IPS-18a (cell line): ENCODE data around the gene BABAM2.

Experiments
- H3K27ac ChIP-seq: one replicate; pipeline ENCODE4 v1.5.1; 2013; ENCODE audit warnings: low read length
- H3K27me3 ChIP-seq: one replicate; pipeline ENCODE4 v1.6.1; 2013; ENCODE audit warnings: mild to moderate bottlenecking, low read length; ENCODE audit not compliant: control insufficient read depth, insufficient read depth
- H3K36me3 ChIP-seq: one replicate; pipeline ENCODE4 v1.6.1; 2013; ENCODE audit warnings: low read depth, low read length; ENCODE audit not compliant: control insufficient read depth
- H3K4me1 ChIP-seq: one replicate; pipeline ENCODE4 v1.6.1; 2013; ENCODE audit warnings: low read depth, low read length; ENCODE audit not compliant: control insufficient read depth
- H3K4me3 ChIP-seq: one replicate; pipeline ENCODE4 v1.5.1; 2013; ENCODE audit warnings: low read length
- H3K9ac ChIP-seq: one replicate; pipeline ENCODE4 v1.6.1; 2013; ENCODE audit warnings: mild to moderate bottlenecking, low read length, moderate library complexity
- H3K9me3 ChIP-seq: one replicate; pipeline ENCODE4 v1.6.1; 2013; ENCODE audit warnings: low read depth, low read length; ENCODE audit not compliant: control insufficient read depth

The BABAM2 gene

DNA sequence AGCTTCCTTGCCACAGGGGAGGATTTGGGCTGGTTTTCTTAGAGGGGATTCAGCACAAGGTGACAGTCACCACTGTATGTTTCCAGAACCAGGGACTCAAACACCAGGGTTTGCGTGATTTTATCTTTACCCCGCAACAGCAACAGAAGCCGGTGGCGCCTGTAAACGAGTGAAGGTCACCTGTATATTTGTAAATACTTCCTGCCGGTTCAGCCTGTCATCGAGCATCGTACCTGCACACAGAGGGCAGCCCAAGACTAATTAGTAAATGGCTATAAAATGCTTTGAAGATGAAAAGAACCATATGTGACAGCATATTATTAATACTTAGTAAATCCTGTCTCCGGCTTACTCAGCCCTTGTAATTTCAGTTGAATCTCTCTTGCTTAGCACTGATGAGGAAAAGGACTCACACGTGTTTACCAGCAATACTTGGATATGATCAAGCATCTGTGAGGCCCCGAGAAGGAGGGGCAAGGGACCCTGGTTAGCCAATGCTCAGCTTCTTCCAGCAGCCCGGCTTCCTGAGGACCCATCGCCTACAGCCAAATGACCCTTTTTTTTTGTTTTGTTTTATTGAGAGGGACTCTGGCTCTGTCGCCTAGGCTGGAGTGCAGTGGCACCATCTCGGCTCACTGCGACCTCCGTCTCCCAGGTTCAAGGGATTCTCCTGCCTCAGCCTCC is 450.8 kb downstream of the BABAM2 start:
- H3K4me3 ChIP-seq = no peak overlapping the region
- H3K9me3 ChIP-seq = no peaks in the 10 kb centered on the region
- H3K36me3 ChIP-seq = no peaks in the 10 kb centered on the region
- H3K27ac ChIP-seq = no peak overlapping the region
- no peaks in the 10 kb centered on the region for H3K27me3 ChIP-seq
- no peak overlapping the region for H3K9ac ChIP-seq
- peaks cover 19% of the 10 kb centered on the region for H3K4me1 ChIP-seq

DNA sequence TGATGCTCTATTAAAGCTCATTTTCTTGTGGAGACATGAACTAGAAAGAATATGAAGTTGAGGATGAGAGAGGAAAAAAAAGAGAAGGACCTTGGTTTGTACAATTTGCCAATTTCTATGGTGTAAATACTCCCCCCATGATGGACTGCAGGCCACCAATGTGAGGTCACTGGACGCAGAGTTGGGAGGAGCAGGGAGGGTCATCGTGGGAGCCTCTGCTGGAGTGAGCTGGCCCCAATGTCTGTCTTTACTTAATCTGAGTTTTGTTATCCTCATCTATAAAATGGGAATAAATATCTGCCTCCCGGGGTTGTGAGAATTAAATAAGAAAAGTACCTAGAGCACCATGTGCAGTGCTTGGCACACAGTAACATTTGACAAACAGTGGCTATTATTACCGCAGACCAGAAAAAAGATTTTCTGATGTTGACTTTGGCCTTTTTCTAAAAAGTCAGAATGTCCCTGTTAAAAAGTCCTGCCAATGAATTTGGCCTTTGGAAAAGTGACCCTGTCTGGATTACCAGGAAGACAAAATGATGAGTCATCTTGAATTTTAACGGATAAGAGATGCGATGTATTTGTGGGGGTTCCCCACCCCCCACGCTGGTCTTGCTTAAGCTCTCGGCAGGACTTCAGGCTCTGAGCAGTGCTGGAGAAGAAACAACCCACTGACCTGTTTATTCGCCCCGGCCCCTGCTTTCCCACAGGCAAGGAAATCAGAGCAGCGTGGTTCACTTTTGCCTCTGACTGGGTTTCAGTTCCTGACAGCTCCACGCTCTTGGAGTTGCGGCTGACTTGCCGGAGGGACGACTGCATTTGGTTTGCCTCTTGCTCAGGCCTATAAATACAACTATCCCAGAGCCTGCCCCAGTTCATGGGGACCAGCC is 451.8 kb downstream of the BABAM2 start:
- Histone ChIP-seq H3K36me3 (no peaks in the 10 kb centered on the region), H3K4me3 (no peak overlapping the region), H3K27me3 (no peaks in the 10 kb centered on the region), H3K9ac (no peak overlapping the region), H3K4me1 (peaks cover 19% of the 10 kb centered on the region), H3K27ac (no peak overlapping the region), H3K9me3 (no peaks in the 10 kb centered on the region)

DNA sequence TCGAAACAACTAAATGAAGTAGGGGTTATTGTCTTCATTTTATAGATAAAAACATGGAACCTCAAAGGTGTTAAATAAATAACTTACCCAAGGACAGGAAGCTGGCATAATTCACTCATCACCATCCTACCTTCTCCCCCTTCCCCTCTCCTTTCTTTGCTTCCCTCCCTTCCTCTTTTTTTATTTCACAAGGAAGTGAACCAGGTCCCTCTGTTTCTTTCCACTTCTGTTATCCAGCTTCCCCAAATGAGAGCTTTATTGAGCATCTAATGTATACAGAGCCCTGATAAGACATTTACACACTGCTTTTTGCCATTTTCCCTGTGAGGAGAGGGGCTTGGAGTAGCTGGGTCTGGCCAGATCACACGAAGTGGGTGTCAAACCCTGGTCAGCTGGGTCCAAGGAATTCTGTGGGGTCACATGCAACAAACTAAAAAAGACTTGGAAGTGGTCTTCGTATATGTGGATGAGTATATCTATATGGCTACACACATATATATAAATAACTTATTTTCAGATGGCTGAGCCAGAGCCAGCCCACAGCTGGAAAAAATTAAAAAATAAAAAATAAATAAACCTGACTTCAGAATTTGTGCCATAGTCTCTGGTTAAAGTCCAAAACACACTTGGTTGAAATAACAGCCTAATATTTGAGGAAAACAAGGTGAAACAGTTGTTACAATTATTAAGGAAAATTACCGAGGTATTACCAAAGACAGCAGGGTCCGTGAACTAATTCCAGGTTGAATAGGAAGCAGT is 452.8 kb downstream of the BABAM2 start:
- Histone ChIP-seq H3K27ac (no peak overlapping the region), H3K4me3 (no peak overlapping the region), H3K36me3 (no peaks in the 10 kb centered on the region), H3K4me1 (peaks cover 18% of the 10 kb centered on the region), H3K9me3 (no peaks in the 10 kb centered on the region), H3K9ac (no peak overlapping the region), H3K27me3 (no peaks in the 10 kb centered on the region)

DNA sequence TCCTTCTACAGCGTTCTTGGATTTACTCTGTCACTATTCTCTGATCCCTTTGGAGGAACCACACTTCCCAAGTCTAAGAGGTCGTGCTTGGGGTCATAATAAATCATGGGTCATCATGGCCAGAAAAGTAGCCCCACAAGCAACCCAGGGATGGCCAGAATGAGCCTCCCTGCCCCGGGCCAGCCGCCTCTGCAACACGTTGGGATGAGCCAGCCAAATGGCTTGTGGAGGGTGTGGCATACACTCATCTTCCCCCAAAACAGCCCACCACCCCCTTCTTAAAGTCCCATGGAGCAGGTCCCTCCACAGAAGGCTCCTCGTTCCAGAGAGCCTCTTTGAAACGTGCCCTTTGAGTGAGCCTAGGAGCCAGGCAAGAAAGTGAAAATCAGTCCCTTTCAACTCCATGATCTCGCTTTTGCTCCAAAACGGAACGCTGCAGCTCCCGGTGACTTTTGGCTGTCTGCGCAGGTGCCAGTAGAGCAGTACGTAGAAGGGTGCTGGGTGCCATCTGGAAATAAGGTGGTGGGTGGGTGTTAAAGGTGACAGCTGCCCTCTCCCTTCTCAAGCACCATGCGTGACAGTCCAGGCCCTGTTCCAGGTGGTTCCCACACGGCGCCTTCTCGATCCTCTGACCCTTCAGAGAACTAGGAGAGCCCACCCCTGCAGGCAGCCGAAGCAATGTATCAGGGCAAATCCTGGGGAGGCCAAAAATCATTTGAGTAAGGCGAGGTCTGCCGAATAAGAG is 453.6 kb downstream of the BABAM2 start:
- Histone ChIP-seq H3K27me3 (no peaks in the 10 kb centered on the region), H3K9ac (no peak overlapping the region), H3K4me3 (no peak overlapping the region), H3K9me3 (no peaks in the 10 kb centered on the region), H3K27ac (no peak overlapping the region), H3K36me3 (no peaks in the 10 kb centered on the region), H3K4me1 (peaks cover 13% of the 10 kb centered on the region)

DNA sequence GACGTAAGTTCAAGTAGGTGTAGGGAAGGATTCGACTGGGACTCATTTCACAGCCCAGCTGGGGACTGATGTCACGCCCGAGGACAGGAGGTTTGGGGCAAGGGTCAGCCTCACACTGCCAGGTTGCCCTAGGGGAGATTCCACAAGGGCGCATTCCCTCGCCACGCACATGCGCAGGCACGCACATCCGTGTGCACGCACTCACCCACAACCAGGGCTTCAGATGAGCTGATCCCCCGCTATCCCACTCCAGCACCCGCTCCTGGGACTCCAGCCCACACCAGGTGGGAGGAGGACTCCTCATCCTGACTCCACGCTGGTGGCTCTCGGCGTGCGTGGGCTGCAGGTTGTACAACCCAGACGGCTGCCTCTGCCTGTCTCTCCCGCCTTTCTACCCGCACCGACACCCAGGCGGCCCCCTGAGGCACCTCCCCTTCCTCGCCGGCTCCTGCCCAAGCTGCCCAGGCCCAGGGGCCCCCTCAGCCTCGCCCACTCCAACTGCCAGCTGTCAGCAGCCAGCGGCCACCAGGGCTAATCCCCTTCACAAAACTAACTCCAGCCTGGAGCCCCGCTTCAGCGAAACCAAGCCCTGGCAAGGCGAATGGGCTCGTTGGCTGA is 454.3 kb downstream of the BABAM2 start:
- Histone ChIP-seq H3K27ac (no peak overlapping the region), H3K4me1 (peaks cover 13% of the 10 kb centered on the region), H3K9me3 (no peaks in the 10 kb centered on the region), H3K4me3 (no peak overlapping the region), H3K9ac (no peak overlapping the region), H3K36me3 (no peaks in the 10 kb centered on the region), H3K27me3 (no peaks in the 10 kb centered on the region)

DNA sequence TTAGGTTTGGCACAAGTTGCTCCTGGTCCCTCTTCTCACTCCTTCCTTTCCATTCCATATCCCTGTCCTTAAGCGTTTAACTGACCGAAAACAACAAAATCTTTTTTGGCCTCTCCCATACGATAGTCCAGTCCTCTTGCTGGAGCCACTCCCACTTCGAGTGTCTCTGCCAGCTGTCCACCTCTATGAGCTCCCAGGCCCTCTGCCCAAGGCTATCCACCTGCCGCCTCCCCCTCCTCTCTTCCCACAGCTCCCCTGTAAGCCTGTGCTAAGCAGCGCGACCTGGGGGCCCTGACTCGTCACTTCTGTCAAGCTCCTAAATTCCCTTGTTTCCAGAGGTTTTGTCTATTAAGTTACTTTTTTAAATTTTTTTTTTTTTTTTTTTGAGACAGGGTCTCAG is 455.1 kb downstream of the BABAM2 start:
- H3K9me3 ChIP-seq = no peaks in the 10 kb centered on the region
- no peaks in the 10 kb centered on the region for H3K36me3 ChIP-seq
- peaks cover 13% of the 10 kb centered on the region for H3K4me1 ChIP-seq
- no peak overlapping the region for H3K9ac ChIP-seq
- H3K27me3 ChIP-seq = no peaks in the 10 kb centered on the region
- H3K4me3 ChIP-seq = no peak overlapping the region
- H3K27ac ChIP-seq = no peak overlapping the region

DNA sequence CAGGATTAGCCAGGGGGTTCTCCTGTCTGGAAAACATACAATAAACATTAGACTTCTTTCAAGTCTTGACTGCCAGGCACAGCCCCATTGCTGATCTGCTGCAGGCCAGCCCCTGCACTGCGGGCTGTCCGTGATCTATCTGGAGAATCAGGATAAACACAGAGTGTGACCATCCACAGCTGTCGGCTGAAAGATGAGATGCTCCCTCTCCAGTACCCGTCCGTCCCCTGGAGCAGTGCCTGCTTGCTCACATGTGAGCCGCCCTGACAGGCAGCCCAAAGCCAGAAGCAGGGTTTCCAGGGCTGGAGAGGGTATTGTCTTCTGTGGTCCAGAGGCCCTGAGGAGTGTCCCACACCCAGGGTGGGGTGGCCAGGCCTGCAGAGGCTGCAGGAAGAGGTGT is 456.1 kb downstream of the BABAM2 start:
- H3K4me3 ChIP-seq = no peak overlapping the region
- H3K9me3 ChIP-seq = no peaks in the 10 kb centered on the region
- no peak overlapping the region for H3K9ac ChIP-seq
- H3K27ac ChIP-seq = no peak overlapping the region
- H3K4me1 ChIP-seq = peaks cover 13% of the 10 kb centered on the region
- no peaks in the 10 kb centered on the region for H3K36me3 ChIP-seq
- H3K27me3 ChIP-seq = no peaks in the 10 kb centered on the region

DNA sequence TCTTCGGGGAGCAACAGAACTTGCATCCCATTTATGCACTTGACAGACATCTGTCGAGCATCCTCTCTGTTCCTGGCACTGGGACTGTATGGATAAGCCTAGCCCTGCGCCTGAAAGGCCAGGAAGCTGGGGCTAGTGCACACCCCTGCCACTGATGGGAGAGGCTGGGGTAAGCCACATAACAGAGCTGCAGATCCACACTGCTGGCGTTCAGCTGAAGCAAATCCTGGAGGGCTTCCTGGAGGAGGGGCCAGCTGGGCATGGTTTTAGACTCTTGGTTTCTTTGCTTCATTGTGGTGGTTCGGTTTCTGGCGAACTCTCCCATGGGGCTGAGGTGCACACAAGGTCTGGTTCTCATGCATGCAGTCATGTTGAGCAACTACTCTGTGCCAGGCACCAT is 456.7 kb downstream of the BABAM2 start:
- Histone ChIP-seq H3K27me3 (no peaks in the 10 kb centered on the region), H3K9ac (no peak overlapping the region), H3K4me1 (peaks cover 12% of the 10 kb centered on the region), H3K36me3 (no peaks in the 10 kb centered on the region), H3K9me3 (no peaks in the 10 kb centered on the region), H3K27ac (no peak overlapping the region), H3K4me3 (no peak overlapping the region)

DNA sequence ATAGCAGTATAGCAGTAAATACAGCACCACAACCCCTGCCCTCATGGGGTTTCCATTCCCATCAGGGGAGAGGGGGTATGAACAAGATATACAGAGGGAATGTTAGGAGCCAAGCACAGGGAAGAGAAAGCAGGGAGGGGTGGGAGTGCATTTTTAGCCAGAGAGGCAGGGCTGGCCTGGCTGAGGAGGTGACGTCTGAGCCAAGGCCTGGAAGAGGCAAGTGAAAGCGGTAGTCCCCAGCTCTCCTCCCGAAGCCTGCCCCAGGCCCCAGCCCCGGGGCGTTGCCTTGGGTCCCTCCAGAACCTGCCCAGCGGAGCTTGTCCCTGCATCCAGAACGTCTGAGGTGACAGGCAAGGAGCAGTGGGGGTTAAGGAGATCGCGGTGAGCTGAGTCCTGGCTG is 457.1 kb downstream of the BABAM2 start:
- H3K9ac ChIP-seq = no peak overlapping the region
- no peaks in the 10 kb centered on the region for H3K36me3 ChIP-seq
- H3K9me3 ChIP-seq = no peaks in the 10 kb centered on the region
- peaks cover 8% of the 10 kb centered on the region for H3K4me1 ChIP-seq
- no peak overlapping the region for H3K4me3 ChIP-seq
- H3K27me3 ChIP-seq = no peaks in the 10 kb centered on the region
- H3K27ac ChIP-seq = no peak overlapping the region

DNA sequence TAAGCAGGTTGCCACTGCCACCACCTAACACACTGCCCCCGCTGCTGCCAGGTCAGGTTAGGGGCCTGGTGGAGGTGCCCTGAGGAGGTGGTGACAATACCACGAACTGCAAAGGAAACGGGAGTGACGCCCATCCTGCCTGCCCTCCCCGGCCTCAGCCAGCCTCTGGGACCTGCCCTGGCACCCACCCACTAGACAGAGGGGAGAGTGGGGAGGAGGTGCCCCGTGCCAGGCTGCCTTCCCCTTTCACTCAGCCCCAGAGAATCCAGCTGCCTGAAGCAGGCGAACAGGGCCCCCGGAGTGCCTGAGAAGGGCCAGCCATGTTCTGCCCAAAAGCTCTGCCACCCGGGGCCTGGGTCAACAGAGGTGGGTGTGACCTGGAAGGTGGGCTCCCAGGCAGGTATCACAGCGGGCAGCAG is 457.6 kb downstream of the BABAM2 start:
- peaks cover 2% of the 10 kb centered on the region for H3K4me1 ChIP-seq
- no peak overlapping the region for H3K9ac ChIP-seq
- no peak overlapping the region for H3K27ac ChIP-seq
- no peaks in the 10 kb centered on the region for H3K9me3 ChIP-seq
- no peak overlapping the region for H3K4me3 ChIP-seq
- H3K27me3 ChIP-seq = no peaks in the 10 kb centered on the region
- H3K36me3 ChIP-seq = no peaks in the 10 kb centered on the region

DNA sequence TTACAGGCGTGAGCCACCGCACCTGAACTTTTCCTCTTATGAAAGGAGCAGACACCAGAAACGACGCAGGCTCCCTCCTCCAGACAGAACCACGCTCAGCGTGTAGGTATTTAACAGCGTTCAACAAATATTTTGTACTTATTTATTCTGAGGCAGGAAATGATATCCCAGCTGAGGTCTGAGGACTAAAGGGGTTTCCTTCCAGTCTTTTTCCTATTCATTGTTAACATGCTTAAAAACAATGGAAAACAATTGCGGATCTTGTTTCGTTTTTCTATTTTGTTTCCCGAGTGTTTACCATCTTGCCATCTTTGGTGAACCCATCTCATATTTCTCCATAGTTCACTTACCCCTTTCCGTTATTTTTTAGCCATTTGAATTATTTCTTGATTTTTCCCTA is 458.4 kb downstream of the BABAM2 start:
- H3K4me3 ChIP-seq = no peak overlapping the region
- no peaks in the 10 kb centered on the region for H3K27me3 ChIP-seq
- no peaks in the 10 kb centered on the region for H3K9me3 ChIP-seq
- H3K27ac ChIP-seq = no peak overlapping the region
- H3K4me1 ChIP-seq = no peaks in the 10 kb centered on the region
- no peak overlapping the region for H3K9ac ChIP-seq
- H3K36me3 ChIP-seq = no peaks in the 10 kb centered on the region
